Ascending aorta (tissue), 2 donors: ENCODE results near the gene CLIP4. TPM values are rescaled to one million over a fixed set of nuclear protein-coding genes. Genes with fewer than 3 reads are reported as not detected.

Experiments
- DNase-seq, 2 donors: peaks; one replicate each; pipeline ENCODE4 v3.0.0-alpha.2; 2019; ENCODE audit warnings: low spot score in 2 of 2
- H3K27ac ChIP-seq, 2 donors: fragments of 200-600 bp; sonication (generic); one replicate each; pipeline ENCODE4 v1.5.1; 2016 to 2017; ENCODE audit warnings: mild to moderate bottlenecking in 1 of 2
- H3K27me3 ChIP-seq: fragments of 200-600 bp; sonication (generic); one replicate; pipeline ENCODE4 v1.5.1; 2017
- H3K36me3 ChIP-seq, 2 donors: fragments of 200-600 bp; sonication (generic); one replicate each; pipeline ENCODE4 v1.5.1; 2016
- H3K4me1 ChIP-seq, 2 donors: fragments of 200-600 bp; sonication (generic); one replicate each; pipeline ENCODE4 v1.5.1; 2016 to 2017; ENCODE audit warnings: mild to moderate bottlenecking in 1 of 2
- H3K4me3 ChIP-seq, 2 donors: fragments of 200-600 bp; sonication (generic); one replicate each; pipeline ENCODE4 v1.5.1; 2016 to 2017; ENCODE audit warnings: mild to moderate bottlenecking in 1 of 2
- H3K9me3 ChIP-seq, 2 donors: fragments of 200-600 bp; sonication (generic); one replicate each; pipeline ENCODE4 v1.5.1; 2016
- CTCF ChIP-seq, 3 experiments: fragments of 200-600 bp in 2 of 3; fragments of 450-650 bp in 1 of 3; sonication (generic) in 2 of 3; IDR thresholded peaks; one replicate each; pipeline ENCODE4 v1.5.1; 2016 to 2019; ENCODE audit warnings: antibody characterized with exemption in 3 of 3, mild to moderate bottlenecking in 1 of 3, moderate library complexity in 1 of 3
- intact Hi-C: fragments of 100-400 bp; cut with DNase I; formaldehyde crosslinking; loops from one replicate; pipeline ENCODE4 v1.15.1; 2023
- total RNA-seq: library from RNA; depleted of rRNA; stranded (reverse); fragments of >200 nt; gene quantifications from one replicate; pipeline ENCODE4 v1.1.0, GENCODE V29; 2016

CLIP4 gene
- total RNA-seq, 1 donor from 2014 or later, result 9.5 TPM

DNA sequence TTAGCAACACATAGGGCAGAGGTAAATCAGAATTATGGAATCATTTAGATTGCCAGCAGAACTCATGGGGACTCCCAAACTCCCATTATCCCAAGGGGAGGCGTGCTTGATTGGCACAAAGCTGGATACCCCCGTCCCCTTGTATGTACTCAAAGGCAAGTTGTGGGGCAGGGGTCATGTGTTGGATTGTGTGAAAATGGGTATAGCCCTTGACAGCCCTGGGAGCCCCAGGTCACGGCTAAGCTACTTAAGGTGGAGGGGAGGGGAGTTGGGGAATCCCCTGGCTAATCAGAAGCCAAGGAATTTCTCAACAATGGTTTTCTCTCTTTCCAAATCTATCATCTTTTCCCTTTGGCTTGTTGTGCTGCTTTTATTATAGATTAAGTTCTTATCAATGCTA, 32.7 kb downstream of the CLIP4 start:
- Histone ChIP-seq H3K4me1 (no peaks in the 10 kb centered on the region), H3K27ac (no peak overlapping the region), H3K9me3 (no peaks in the 10 kb centered on the region), H3K27me3 (no peaks in the 10 kb centered on the region), H3K4me3 (no peak overlapping the region), H3K36me3 (peaks cover 12 to 43% of the 10 kb centered on the region in 2 donors)
- TF ChIP-seq CTCF (IDR thresholded peaks at IDR 0.05), result no peak
- DNase-seq, result no peak
- intact Hi-C loops, result no loop called here

DNA sequence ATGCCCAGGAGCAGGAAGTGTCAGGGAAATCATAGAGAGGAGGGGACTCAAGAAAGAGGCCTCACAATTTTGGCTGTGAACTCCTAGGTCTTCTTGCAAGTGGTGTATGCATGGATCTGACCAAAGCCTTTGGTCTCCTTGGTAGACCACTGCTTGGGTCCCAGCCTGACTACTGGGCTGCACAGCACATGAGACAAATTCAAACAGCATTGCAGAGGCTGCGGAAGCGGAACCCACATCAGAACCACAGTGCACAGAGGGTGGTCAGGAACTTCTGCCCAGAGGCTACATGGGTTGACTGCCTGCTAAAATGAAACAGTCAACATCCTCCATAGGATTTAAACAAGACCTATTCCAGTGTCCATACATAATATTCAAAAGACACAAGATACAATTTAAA, 39.4 kb downstream of the CLIP4 start:
- Histone ChIP-seq H3K9me3 (no peaks in the 10 kb centered on the region), H3K27ac (no peak overlapping the region), H3K4me3 (no peak overlapping the region), H3K27me3 (no peaks in the 10 kb centered on the region), H3K36me3 (peaks cover 24 to 35% of the 10 kb centered on the region in 2 donors), H3K4me1 (peaks cover 0 to 3% of the 10 kb centered on the region in 2 donors)
- intact Hi-C loops, result no loop called here
- no peak for TF ChIP-seq CTCF (IDR thresholded peaks at IDR 0.05)
- no peak for DNase-seq

GRCh38 chr2:29155578-29155977, 40.4 kb downstream of the CLIP4 start:
- intact Hi-C loops, result no loop called here
- H3K4me3 ChIP-seq, result no peak overlapping the region
- DNase-seq, result no peak
- no peaks in the 10 kb centered on the region for H3K9me3 ChIP-seq
- no peaks in the 10 kb centered on the region for H3K27me3 ChIP-seq
- TF ChIP-seq CTCF (IDR thresholded peaks at IDR 0.05), result no peak
- peaks cover 24 to 42% of the 10 kb centered on the region in 2 donors for H3K36me3 ChIP-seq
- H3K27ac ChIP-seq, result no peak overlapping the region
- H3K4me1 ChIP-seq, result peaks cover 0 to 3% of the 10 kb centered on the region in 2 donors

- H3K4me3 ChIP-seq, result no peak overlapping the region
- H3K27ac ChIP-seq, result no peak overlapping the region
- intact Hi-C loops, result no loop called here
- peaks cover 0 to 3% of the 10 kb centered on the region in 2 donors for H3K4me1 ChIP-seq
- DNase-seq, result no peak
- peaks cover 35 to 51% of the 10 kb centered on the region in 2 donors for H3K36me3 ChIP-seq
- H3K27me3 ChIP-seq, result no peaks in the 10 kb centered on the region
- H3K9me3 ChIP-seq, result no peaks in the 10 kb centered on the region
- TF ChIP-seq CTCF (IDR thresholded peaks at IDR 0.05), result no peak
Measured at GRCh38 chr2:29157131-29157530, 41.9 kb downstream of the CLIP4 start.

GRCh38 chr2:29159125-29159524, 43.9 kb downstream of the CLIP4 start:
- H3K27ac ChIP-seq, result no peak overlapping the region
- no peak for TF ChIP-seq CTCF (IDR thresholded peaks at IDR 0.05)
- peaks cover 21 to 36% of the 10 kb centered on the region in 2 donors for H3K36me3 ChIP-seq
- H3K9me3 ChIP-seq, result no peaks in the 10 kb centered on the region
- intact Hi-C loops, result no loop called here
- no peak for DNase-seq
- H3K4me3 ChIP-seq, result no peak overlapping the region
- no peaks in the 10 kb centered on the region for H3K27me3 ChIP-seq
- peaks cover 0 to 3% of the 10 kb centered on the region in 2 donors for H3K4me1 ChIP-seq

DNA sequence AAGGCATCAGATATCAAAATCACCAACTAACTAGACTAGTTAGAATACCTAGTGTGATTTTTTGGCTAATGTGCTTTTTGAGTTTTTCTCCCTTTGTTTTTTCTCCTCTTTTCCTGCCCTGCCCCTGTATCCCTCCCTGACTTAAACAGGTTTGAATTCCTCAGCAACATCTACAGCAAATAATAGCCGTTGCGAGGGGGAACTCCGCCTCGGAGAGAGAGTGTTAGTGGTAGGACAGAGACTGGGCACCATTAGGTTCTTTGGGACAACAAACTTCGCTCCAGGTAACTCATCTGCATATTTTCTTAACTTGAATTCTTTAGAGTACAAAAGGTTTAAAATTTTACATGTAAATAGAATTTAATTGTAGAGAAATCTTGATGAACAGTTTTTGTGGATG, 45.0 kb downstream of the CLIP4 start:
- no peak overlapping the region for H3K27ac ChIP-seq
- H3K36me3 ChIP-seq, result peaks cover 14 to 26% of the 10 kb centered on the region in 2 donors
- no peaks in the 10 kb centered on the region for H3K27me3 ChIP-seq
- peaks cover 0 to 3% of the 10 kb centered on the region in 2 donors for H3K4me1 ChIP-seq
- intact Hi-C loops, result no loop called here
- no peaks in the 10 kb centered on the region for H3K9me3 ChIP-seq
- no peak for TF ChIP-seq CTCF (IDR thresholded peaks at IDR 0.05)
- H3K4me3 ChIP-seq, result no peak overlapping the region
- no peak for DNase-seq
